ENCODE data around the gene SGTA. TPM values are rescaled to one million over a fixed set of nuclear protein-coding genes. Genes with fewer than 3 reads are reported as not detected.

Gene SGTA
- total and polyA plus RNA-seq, 2 of the 13 experiments (the other 11 are each of a cell fraction or from before 2014, with no cell fraction given) = 43.9 to 47.4 TPM

DNA sequence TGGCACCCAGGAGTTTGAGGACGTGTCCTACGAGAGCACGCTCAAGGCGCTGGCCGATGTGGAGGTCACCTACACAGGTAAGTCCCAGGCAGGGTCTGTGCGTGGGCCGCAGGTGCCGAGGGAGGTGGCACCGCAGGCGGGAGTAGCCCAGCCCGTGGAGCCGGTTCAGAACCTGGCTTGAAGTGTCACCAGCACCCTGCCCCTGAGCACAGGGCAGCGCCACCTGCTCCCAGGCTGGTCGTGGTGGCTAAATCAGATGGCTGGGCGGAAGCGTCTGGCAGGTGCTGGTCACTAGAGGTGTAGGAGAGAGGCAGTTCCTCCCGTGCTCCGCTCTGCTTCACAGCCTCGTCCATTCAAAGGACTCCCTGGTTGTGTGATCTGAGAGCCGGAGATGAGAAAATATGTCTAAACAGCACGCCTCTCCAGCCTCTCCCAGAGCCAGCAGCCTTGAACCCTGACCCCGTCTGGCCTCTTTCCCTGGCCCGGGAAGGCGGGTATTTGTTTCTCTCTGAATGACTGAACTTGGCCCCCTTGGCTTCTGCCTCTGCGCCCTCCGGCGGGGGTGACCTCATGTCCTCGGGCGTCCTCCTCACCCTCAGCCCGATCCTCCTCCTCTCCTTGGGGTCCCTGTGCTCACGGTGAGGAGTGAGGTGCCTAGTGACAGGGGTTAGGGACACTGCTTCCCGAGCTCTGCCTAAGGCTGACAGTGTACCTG, 7.6 kb upstream of the SGTA start (continued):
- TF ChIP-seq ZBTB26 (CRISPR knock-in tag; IDR thresholded peaks at IDR 0.05; ENCODE audit: borderline replicate concordance) (no peak), ZNF441 (CRISPR knock-in tag; IDR thresholded peaks at IDR 0.05; ENCODE audit: borderline replicate concordance) (peak; percentile 85; the same call in 1 of the 2 replicates), ZNF782 (CRISPR knock-in tag; IDR thresholded peaks at IDR 0.05; ENCODE audit: borderline replicate concordance) (peak; percentile 29; the same call in 1 of the 2 replicates), ZNF616 (CRISPR knock-in tag; IDR thresholded peaks at IDR 0.05; ENCODE audit: low read depth) (no peak), CBFB (CRISPR knock-in tag; IDR thresholded peaks at IDR 0.05) (no peak), ZFP1 (CRISPR knock-in tag; IDR thresholded peaks at IDR 0.05) (no peak), SMARCE1 (IDR thresholded peaks at IDR 0.05; ENCODE audit: borderline replicate concordance) (no peak), TFE3 (CRISPR knock-in tag; IDR thresholded peaks at IDR 0.05) (peak; percentile 56; the same call in 1 of the 2 replicates), ZNF687 (CRISPR knock-in tag; IDR thresholded peaks at IDR 0.05) (peak; percentile 91), TEAD3 (CRISPR knock-in tag; optimal IDR thresholded peaks at IDR 0.05; ENCODE audit: borderline replicate concordance) (peak; percentile 80), SRSF9 (IDR thresholded peaks at IDR 0.05; ENCODE audit: borderline replicate concordance, insufficient read depth, low read depth, low read length, poor library complexity, severe bottlenecking) (no peak), POLR2A (IDR thresholded peaks at IDR 0.05; ENCODE audit: insufficient read depth in 1 of 2, low read depth in 2 of 2, low read length in 2 of 2) (peak; percentile 34 to 51; a peak in 3 of 4 replicates), SRF (IDR thresholded peaks at IDR 0.05; ENCODE audit: low read depth, low read length) (no peak), ZNF432 (CRISPR knock-in tag; IDR thresholded peaks at IDR 0.05; ENCODE audit: borderline replicate concordance) (no peak), ZMYM4 (CRISPR knock-in tag; IDR thresholded peaks at IDR 0.05) (peak; percentile 75), KAT7 (CRISPR knock-in tag; IDR thresholded peaks at IDR 0.05; ENCODE audit: borderline replicate concordance) (peak; percentile 58; the same call in 1 of the 2 replicates), ATAD3A (CRISPR knock-in tag; IDR thresholded peaks at IDR 0.05) (no peak)
- TF ChIP-seq, protein P1, sequence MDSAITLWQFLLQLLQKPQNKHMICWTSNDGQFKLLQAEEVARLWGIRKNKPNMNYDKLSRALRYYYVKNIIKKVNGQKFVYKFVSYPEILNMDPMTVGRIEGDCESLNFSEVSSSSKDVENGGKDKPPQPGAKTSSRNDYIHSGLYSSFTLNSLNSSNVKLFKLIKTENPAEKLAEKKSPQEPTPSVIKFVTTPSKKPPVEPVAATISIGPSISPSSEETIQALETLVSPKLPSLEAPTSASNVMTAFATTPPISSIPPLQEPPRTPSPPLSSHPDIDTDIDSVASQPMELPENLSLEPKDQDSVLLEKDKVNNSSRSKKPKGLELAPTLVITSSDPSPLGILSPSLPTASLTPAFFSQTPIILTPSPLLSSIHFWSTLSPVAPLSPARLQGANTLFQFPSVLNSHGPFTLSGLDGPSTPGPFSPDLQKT (CRISPR knock-in tag; IDR thresholded peaks at IDR 0.05; ENCODE audit: borderline replicate concordance) = no peak
- TF ChIP-seq, protein P2, sequence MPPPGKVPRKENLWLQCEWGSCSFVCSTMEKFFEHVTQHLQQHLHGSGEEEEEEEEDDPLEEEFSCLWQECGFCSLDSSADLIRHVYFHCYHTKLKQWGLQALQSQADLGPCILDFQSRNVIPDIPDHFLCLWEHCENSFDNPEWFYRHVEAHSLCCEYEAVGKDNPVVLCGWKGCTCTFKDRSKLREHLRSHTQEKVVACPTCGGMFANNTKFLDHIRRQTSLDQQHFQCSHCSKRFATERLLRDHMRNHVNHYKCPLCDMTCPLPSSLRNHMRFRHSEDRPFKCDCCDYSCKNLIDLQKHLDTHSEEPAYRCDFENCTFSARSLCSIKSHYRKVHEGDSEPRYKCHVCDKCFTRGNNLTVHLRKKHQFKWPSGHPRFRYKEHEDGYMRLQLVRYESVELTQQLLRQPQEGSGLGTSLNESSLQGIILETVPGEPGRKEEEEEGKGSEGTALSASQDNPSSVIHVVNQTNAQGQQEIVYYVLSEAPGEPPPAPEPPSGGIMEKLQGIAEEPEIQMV (CRISPR knock-in tag; IDR thresholded peaks at IDR 0.05; ENCODE audit: low read depth) = 0 out of 2 replicates have a peak, but pooled peaks have one; percentile 35

Data from HepG2 (cell line).